ENCODE results near the gene CEP68. TPM values are rescaled to one million over a fixed set of nuclear protein-coding genes. Genes with fewer than 3 reads are reported as not detected.

The CEP68 gene
- total RNA-seq, 4 donors from 2014 or later, result 3.9 to 17.4 (median 8.6) TPM

- intact Hi-C loops (cut with DNase I), result no loop called here
- Histone ChIP-seq H3K9me3 (no peaks in the 10 kb centered on the region), H3K27me3 (no peaks in the 10 kb centered on the region), H3K27ac (no peak overlapping the region), H3K36me3 (peaks cover 4 to 100% (median 19%) of the 10 kb centered on the region in 3 donors), H3K4me1 (peaks cover 0 to 13% (median 0%) of the 10 kb centered on the region in 3 donors), H3K4me3 (no peak overlapping the region)
- no peak for TF ChIP-seq POLR2A (IDR thresholded peaks at IDR 0.05)
- no peak for TF ChIP-seq CTCF (IDR thresholded peaks at IDR 0.05)
- DNase-seq, result no peak
These were observed 37.0 kb downstream of the CEP68 start for GRCh38 chr2:65093211-65093610.

- peaks cover 11 to 100% (median 12%) of the 10 kb centered on the region in 3 donors for H3K36me3 ChIP-seq
- H3K27me3 ChIP-seq, result no peaks in the 10 kb centered on the region
- peaks cover 0 to 4% (median 0%) of the 10 kb centered on the region in 3 donors for H3K4me1 ChIP-seq
- TF ChIP-seq POLR2A (IDR thresholded peaks at IDR 0.05) (no peak), CTCF (IDR thresholded peaks at IDR 0.05) (no peak)
- no peak overlapping the region for H3K27ac ChIP-seq
- H3K9me3 ChIP-seq, result no peaks in the 10 kb centered on the region
- no peak overlapping the region for H3K4me3 ChIP-seq
- intact Hi-C loops (cut with DNase I), result no loop called here
- 85 to 90% methylated on average over 1 of the region's 1 CpG for WGBS, 2 donors
- no peak for DNase-seq
These were observed 40.7 kb downstream of the CEP68 start for GRCh38 chr2:65096948-65097347.

GRCh38 chr2:65097844-65098243 is 41.6 kb downstream of the CEP68 start:
- H3K27ac ChIP-seq, result no peak overlapping the region
- H3K27me3 ChIP-seq, result no peaks in the 10 kb centered on the region
- H3K36me3 ChIP-seq, result peaks cover 12 to 100% (median 15%) of the 10 kb centered on the region in 3 donors
- H3K4me3 ChIP-seq, result no peak overlapping the region
- intact Hi-C loops (cut with DNase I), result no loop called here
- WGBS, 2 donors, result 57 to 64% methylated on average over 1 of the region's 1 CpG
- TF ChIP-seq POLR2A (IDR thresholded peaks at IDR 0.05) (no peak), CTCF (IDR thresholded peaks at IDR 0.05) (no peak)
- peaks cover 0 to 4% (median 0%) of the 10 kb centered on the region in 3 donors for H3K4me1 ChIP-seq
- no peaks in the 10 kb centered on the region for H3K9me3 ChIP-seq
- DNase-seq, result no peak

- Histone ChIP-seq H3K4me3 (no peak overlapping the region), H3K27me3 (no peaks in the 10 kb centered on the region), H3K36me3 (peaks cover 12 to 100% (median 17%) of the 10 kb centered on the region in 3 donors), H3K9me3 (no peaks in the 10 kb centered on the region), H3K4me1 (peaks cover 0 to 4% (median 0%) of the 10 kb centered on the region in 3 donors), H3K27ac (no peak overlapping the region)
- DNase-seq, result no peak
- no peak for TF ChIP-seq CTCF (IDR thresholded peaks at IDR 0.05)
- TF ChIP-seq POLR2A (IDR thresholded peaks at IDR 0.05), result no peak
- intact Hi-C loops (cut with DNase I), result no loop called here
- 70 to 84% methylated on average over 3 to 5 of the region's 5 CpGs for WGBS, 2 donors
These were observed 42.5 kb downstream of the CEP68 start for GRCh38 chr2:65098741-65099140.

- no peak for TF ChIP-seq CTCF (IDR thresholded peaks at IDR 0.05)
- no peak overlapping the region for H3K27ac ChIP-seq
- no peaks in the 10 kb centered on the region for H3K9me3 ChIP-seq
- no peak for DNase-seq
- intact Hi-C loops (cut with DNase I), result no loop called here
- H3K27me3 ChIP-seq, result no peaks in the 10 kb centered on the region
- no peak overlapping the region for H3K4me3 ChIP-seq
- peaks cover 0 to 4% (median 0%) of the 10 kb centered on the region in 3 donors for H3K4me1 ChIP-seq
- WGBS, 2 donors, result 86 to 93% methylated on average over 3 of the region's 3 CpGs
- H3K36me3 ChIP-seq, result peaks cover 1 to 86% (median 13%) of the 10 kb centered on the region in 3 donors
These were observed 44.9 kb downstream of the CEP68 start for GRCh38 chr2:65101071-65101470.

Measured in esophagus squamous epithelium (tissue), 5 donors.